Adipocyte (in vitro differentiated cells): Measurements from ENCODE around the gene KCNG2.
A peak's percentile ranks its signal among the peaks of the same experiment; 100 is the strongest.

ENCODE experiments used
- DNase-seq: peaks from one replicate; pipeline ENCODE4 v3.0.0-alpha.2; 2015; ENCODE audit warnings: low read depth
- H3K27me3 ChIP-seq: replicated peaks from 2 replicates; pipeline ENCODE4 v1.7.0; 2013; ENCODE audit warnings: mild to moderate bottlenecking, low read length, moderate library complexity; ENCODE audit not compliant: control insufficient read depth, insufficient read depth
- H3K36me3 ChIP-seq: 2 replicates; pipeline ENCODE4 v1.7.0; 2013; ENCODE audit warnings: low read length, mild to moderate bottlenecking, moderate library complexity; ENCODE audit not compliant: control insufficient read depth, insufficient read depth, severe bottlenecking
- H3K4me1 ChIP-seq: 2 replicates; pipeline ENCODE4 v1.7.0; 2013; ENCODE audit warnings: mild to moderate bottlenecking, low read length, moderate library complexity; ENCODE audit not compliant: control insufficient read depth, insufficient read depth
- H3K4me3 ChIP-seq: 2 replicates; pipeline ENCODE4 v1.7.0; 2013; ENCODE audit warnings: mild to moderate bottlenecking, low read length, moderate library complexity
- H3K9ac ChIP-seq: 2 replicates; pipeline ENCODE4 v1.7.0; 2013; ENCODE audit warnings: mild to moderate bottlenecking, low read length, moderate library complexity
- H3K9me3 ChIP-seq: 2 replicates; pipeline ENCODE4 v1.7.0; 2013; ENCODE audit warnings: mild to moderate bottlenecking, low read length, moderate library complexity; ENCODE audit not compliant: control insufficient read depth

The KCNG2 gene

GRCh38 chr18:79787865-79788733, 9.6 kb upstream of the KCNG2 start:
- peak; percentile 19 for DNase-seq
- H3K4me1 ChIP-seq = peaks cover 35% of the 10 kb centered on the region
- H3K4me3 ChIP-seq = peak overlapping the region; percentile 12
- no peaks in the 10 kb centered on the region for H3K9me3 ChIP-seq
- peak overlapping the region; percentile 24 for H3K9ac ChIP-seq
- H3K36me3 ChIP-seq = no peaks in the 10 kb centered on the region
- H3K27me3 ChIP-seq = peaks cover 42% of the 10 kb centered on the region

GRCh38 chr18:79788734-79789085, 9.0 kb upstream of the KCNG2 start:
- no peak for DNase-seq
- Histone ChIP-seq H3K4me1 (peaks cover 35% of the 10 kb centered on the region), H3K27me3 (peaks cover 40% of the 10 kb centered on the region), H3K36me3 (no peaks in the 10 kb centered on the region), H3K9me3 (no peaks in the 10 kb centered on the region), H3K9ac (no peak overlapping the region), H3K4me3 (no peak overlapping the region)

GRCh38 chr18:79789091-79789891, 8.4 kb upstream of the KCNG2 start:
- no peaks in the 10 kb centered on the region for H3K9me3 ChIP-seq
- peaks cover 35% of the 10 kb centered on the region for H3K27me3 ChIP-seq
- peaks cover 35% of the 10 kb centered on the region for H3K4me1 ChIP-seq

GRCh38 chr18:79789901-79790890, 7.5 kb upstream of the KCNG2 start:
- peaks cover 31% of the 10 kb centered on the region for H3K4me1 ChIP-seq
- H3K9me3 ChIP-seq = no peaks in the 10 kb centered on the region
- DNase-seq = no peak
- H3K27me3 ChIP-seq = peaks cover 35% of the 10 kb centered on the region
- no peaks in the 10 kb centered on the region for H3K36me3 ChIP-seq
- H3K9ac ChIP-seq = no peak overlapping the region
- H3K4me3 ChIP-seq = no peak overlapping the region

More at GRCh38 chr18:79789091-79789891, 8.4 kb upstream of the KCNG2 start:
- Histone ChIP-seq H3K36me3 (no peaks in the 10 kb centered on the region), H3K9ac (no peak overlapping the region), H3K4me3 (no peak overlapping the region)
- DNase-seq = no peak

- H3K27me3 ChIP-seq = peaks cover 37% of the 10 kb centered on the region
- no peaks in the 10 kb centered on the region for H3K36me3 ChIP-seq
- H3K9me3 ChIP-seq = no peaks in the 10 kb centered on the region
- H3K4me1 ChIP-seq = peaks cover 26% of the 10 kb centered on the region
- H3K9ac ChIP-seq = peak overlapping the region; percentile 48
- peak; percentile 91 for DNase-seq
- peak overlapping the region; percentile 46 for H3K4me3 ChIP-seq
Observed at GRCh38 chr18:79790996-79791972, 6.5 kb upstream of the KCNG2 start.

GRCh38 chr18:79792096-79792987, 5.4 kb upstream of the KCNG2 start:
- peaks cover 40% of the 10 kb centered on the region for H3K27me3 ChIP-seq
- no peak for DNase-seq
- no peaks in the 10 kb centered on the region for H3K9me3 ChIP-seq
- H3K36me3 ChIP-seq = no peaks in the 10 kb centered on the region
- H3K9ac ChIP-seq = no peak overlapping the region
- H3K4me3 ChIP-seq = peak overlapping the region; percentile 46
- peaks cover 28% of the 10 kb centered on the region for H3K4me1 ChIP-seq

- H3K27me3 ChIP-seq = peaks cover 38% of the 10 kb centered on the region
Observed at GRCh38 chr18:79792988-79793355, 4.8 kb upstream of the KCNG2 start.

GRCh38 chr18:79794846-79795245, 2.9 kb upstream of the KCNG2 start:
- Histone ChIP-seq H3K9me3 (no peaks in the 10 kb centered on the region), H3K27me3 (peaks cover 37% of the 10 kb centered on the region), H3K36me3 (no peaks in the 10 kb centered on the region), H3K9ac (no peak overlapping the region), H3K4me3 (no peak overlapping the region), H3K4me1 (peaks cover 28% of the 10 kb centered on the region)
- no peak for DNase-seq

More at GRCh38 chr18:79792988-79793355, 4.8 kb upstream of the KCNG2 start:
- Histone ChIP-seq H3K4me1 (peaks cover 28% of the 10 kb centered on the region), H3K4me3 (no peak overlapping the region), H3K36me3 (no peaks in the 10 kb centered on the region), H3K9me3 (no peaks in the 10 kb centered on the region), H3K9ac (no peak overlapping the region)
- DNase-seq = no peak

GRCh38 chr18:79795446-79795845, 2.3 kb upstream of the KCNG2 start:
- no peak overlapping the region for H3K9ac ChIP-seq
- DNase-seq = no peak
- H3K36me3 ChIP-seq = no peaks in the 10 kb centered on the region
- H3K4me3 ChIP-seq = no peak overlapping the region
- no peaks in the 10 kb centered on the region for H3K9me3 ChIP-seq
- H3K27me3 ChIP-seq = peaks cover 43% of the 10 kb centered on the region
- peaks cover 28% of the 10 kb centered on the region for H3K4me1 ChIP-seq
